GM19452 (cell line): ENCODE results near the gene CCR5AS.
"Not testable (repeated sequence)": the region's sequence is repeated elsewhere in the genome, so short reads cannot be mapped to it uniquely, and the experiment has no call there.

Experiments used
- ATAC-seq: cut with Tn5 transposase; IDR thresholded peaks from one replicate; pipeline ENCODE4 v1.9.1; 2021; ENCODE audit not compliant: unreplicated experiment

Gene CCR5AS

DNA sequence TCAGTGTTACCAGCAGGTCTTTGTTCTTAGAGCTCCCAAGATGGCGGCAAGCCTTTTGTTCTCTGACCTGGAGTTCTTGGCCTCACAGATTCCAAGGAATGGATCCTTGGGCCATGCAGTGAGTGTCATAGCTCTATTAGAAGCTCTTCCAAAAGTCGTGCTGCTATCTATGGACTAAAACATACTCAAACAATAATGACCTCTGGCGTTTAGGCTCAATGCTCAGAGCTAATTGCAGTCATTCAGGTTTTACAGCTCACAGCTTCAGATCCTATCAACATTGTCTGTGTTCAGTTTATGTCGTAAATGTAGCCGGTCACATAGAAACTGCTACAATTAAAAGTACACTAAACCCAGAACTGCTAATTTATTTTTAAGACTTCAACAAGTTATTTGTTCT, 22.4 kb upstream of the CCR5AS start:
- no peak for ATAC-seq

- no peak for ATAC-seq
Observed at GRCh38 chr3:46427916-46428833, 21.3 kb upstream of the CCR5AS start.

DNA sequence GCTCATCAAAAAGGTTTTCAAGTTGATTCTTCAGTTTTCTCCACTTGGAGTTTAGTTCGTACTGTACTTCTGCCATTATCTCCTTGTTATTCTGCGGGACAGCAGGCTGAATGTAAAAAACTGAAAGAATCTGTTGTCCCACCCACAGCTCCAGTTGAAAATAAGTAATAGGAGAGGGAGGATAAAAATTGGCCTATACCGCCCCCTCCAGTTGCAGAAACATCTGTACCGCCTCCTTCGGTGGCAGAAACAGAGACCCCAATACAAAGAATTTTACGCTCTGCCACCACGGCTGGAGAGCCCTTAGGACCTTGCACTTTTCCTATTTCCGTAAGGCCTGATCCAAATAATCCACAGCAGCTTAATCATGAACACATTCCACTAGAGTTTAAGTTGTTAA, 20.5 kb upstream of the CCR5AS start:
- not testable (repeated sequence) for ATAC-seq

DNA sequence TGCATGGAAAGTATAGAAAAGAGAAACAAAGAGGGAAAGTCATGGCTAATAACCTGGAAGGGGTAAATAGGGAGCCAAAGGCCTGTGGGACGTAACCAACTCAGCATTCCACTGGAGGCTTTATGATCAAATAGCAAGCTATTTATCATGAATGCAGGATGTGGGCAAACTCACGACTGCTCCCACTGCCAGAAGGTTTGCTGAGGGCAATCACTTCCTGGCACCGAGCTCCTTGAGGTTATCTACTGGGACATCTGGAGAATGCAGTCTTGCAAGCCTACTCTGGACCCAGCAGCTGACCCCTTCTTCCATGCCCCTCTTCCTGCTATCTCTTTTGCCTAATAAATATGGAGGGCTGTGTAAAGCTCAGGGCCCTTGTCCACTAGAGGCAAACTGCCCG, 19.6 kb upstream of the CCR5AS start:
- ATAC-seq, result not testable (repeated sequence)

DNA sequence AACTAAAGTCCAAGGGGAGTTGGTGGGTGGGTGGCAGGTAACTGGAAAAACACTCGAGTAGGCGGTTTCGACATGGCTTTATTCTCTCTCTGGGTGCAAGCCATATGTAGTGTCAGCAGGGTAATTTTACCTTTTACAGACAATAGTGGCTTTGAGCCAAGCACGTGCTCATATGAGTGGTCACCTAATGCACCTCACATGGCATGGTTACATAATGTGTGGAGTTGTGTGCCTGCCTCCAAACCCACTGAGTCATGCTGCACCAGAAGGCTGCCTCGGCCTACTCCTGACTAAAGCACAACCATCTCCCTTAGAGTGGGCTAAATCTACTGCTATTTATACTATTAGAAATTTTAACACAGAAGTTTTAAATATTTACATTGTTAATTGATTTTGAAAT, 16.7 kb upstream of the CCR5AS start:
- no peak for ATAC-seq

DNA sequence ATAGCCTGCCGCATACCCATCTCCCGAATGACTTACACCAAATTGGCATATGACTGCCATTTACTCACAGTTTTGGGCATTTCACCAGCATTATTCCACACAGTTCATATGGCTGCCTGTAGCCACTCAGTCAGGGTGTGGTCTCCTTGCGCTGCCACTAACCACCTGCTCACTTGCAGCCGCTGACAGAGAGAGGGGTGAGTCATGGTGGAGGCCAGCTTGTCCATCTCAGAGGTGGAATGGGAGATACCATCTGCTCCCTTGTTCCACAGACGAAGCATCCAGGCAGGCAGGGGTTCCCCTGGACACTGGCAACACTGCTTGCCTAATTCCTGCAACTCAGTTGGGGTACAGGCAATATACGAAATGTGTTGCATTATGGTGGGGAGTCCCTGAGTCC, 15.8 kb upstream of the CCR5AS start:
- ATAC-seq, result no peak

- ATAC-seq, result no peak
Observed at GRCh38 chr3:46420931-46421330, 14.1 kb upstream of the CCR5AS start.

DNA sequence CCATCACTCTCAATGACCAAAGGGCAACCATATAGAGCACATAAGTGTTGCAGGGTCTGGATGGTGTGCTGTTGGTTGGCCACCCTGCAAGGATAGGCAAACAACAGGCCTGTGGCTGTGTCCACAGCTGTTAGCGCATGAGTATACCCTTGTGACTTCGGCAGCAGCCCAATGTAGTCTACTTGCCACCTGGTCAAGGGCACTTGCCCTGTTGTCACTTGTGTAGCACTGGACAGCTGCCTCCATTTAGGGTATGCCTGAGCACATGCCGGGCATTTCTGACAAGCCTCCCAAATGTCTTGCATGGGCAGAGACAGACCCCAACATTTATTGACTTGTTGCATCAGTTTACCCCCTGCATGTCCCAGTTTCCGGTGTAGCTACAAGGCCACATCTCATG, 12.9 kb upstream of the CCR5AS start:
- ATAC-seq, result no peak

GRCh38 chr3:46417841-46418611, 11.2 kb upstream of the CCR5AS start:
- no peak for ATAC-seq

- ATAC-seq, result no peak
Observed at GRCh38 chr3:46416811-46417510, 10.1 kb upstream of the CCR5AS start.

DNA sequence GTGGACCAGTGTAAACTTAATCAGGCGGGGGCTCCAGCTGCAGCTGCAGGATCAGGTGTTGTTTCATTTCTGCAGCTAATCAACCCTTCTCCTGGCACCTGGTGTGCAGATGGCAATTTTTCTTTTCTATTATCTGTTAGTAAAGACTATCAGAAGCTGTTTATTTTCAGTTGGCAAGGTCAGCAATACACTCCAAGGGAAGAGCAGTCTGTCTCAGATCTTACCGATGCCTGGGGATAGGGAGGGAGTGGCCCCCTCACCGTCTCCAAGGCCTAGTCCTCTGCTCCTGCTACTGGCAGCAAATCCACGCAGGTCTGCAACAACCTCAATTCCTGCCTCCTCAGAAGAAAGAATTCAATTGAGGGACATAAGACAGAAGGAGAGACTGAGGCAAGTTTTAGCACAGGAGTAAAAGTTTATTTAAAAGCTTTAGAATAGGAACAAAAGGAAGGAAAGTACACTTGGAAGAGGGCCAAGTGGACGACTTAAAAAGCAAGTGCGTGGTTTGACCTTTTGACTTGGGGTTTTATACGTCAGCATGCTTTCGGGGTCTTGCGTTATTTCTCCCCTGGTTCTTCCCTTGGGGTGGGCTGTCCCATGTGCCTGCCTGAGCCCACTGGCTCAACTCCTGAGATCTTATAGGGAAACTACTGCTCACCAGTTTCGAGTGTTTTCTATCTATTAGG, 9.4 kb upstream of the CCR5AS start:
- ATAC-seq, result no peak

GRCh38 chr3:46414739-46415138, 7.9 kb upstream of the CCR5AS start:
- ATAC-seq, result no peak

GRCh38 chr3:46413951-46414350, 7.1 kb upstream of the CCR5AS start:
- ATAC-seq, result no peak

DNA sequence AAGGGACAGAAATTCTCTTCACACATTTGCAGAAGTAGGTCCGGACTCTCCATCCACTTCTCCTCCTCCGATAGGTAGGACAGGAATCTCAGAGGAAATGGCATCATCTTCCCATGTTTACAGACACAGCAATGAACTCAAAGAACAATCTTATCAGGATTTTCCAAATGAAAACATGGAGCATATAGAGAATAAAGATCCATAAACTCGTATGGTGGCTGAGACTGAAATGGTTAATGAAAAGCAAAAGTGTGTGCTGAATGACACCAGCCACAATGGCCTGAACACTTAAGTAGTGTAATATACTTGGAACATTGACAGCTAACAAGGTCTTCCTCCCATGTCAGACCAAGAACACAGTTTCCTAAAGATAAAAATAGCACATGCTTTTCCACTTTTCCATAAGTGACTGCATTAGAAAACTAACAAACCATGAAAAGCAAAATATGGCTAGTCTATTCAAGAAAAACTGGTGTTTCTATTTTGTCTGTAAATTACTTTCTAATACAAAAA, 6.0 kb upstream of the CCR5AS start:
- no peak for ATAC-seq

DNA sequence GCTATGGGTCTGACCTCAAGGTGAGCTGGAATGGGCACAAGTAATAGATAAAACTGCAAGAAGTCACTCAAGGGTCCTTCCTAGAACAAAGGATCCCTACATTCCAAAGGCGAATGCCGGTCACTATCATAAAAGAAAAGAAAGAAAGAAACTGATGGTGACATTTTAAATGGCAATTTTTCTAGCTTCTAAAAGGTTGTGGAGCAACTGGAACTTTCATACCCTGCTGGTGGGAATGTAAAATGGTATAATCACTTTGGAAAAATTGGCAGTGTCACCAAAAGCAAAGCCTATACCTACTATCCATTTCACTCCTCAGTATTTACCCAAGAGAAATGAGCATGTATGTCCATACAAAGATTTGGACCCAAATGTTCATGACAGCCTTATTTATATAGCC, 4.4 kb upstream of the CCR5AS start:
- ATAC-seq, result no peak

DNA sequence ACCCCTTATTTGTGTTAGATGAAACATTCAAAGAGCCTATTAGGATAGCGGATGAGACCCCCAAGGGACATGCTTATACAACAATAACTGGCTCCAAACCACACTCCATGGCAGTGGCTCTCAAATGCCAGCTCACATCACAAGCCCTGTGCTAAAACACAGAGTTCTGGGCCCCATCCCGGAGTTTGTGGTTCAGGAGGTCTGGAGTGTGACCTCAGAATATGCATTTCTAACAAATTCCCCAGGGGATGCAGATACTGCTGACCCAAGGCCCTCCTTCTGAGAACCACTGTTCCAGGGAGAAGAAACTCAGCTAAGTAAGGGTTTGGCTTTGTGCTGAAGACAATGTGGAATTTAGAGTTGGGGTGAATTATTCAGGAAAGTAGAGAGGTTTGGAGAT, 3.8 kb upstream of the CCR5AS start:
- no peak for ATAC-seq

DNA sequence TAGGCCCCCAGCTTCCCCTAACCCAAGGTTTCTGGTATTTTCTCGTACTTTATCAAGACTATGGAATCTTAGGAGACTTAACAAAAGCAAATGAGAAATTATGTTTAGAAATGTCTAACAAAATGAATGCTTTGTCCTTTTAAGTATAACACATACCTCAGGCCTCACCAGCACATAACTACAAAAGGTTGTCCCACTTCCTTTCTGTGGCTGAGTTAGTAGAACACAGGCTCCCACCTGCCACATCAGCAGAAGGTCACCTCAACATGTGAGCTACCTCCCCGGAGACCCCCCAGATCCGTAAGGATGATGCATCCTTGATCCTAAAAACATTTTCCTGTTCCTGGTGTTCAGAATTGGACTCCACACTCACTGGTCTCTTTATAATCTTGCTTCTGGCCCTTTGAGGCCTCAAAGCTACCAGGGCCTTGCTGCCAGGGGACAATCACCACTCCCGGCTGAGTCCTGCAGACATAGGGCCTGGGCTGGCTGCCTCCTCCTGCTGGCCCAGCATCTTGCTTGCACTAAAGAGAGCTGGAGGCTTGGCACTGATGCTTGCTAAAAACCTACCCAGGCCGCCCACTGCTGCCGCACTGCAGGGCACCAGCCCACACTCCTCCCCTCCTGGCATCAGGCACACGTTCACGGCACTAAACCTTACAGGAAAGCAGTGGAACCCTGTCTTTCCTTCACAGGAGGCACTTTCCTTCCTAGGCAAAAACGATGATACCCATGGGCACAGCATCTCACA, 3.0 kb upstream of the CCR5AS start:
- no peak for ATAC-seq

DNA sequence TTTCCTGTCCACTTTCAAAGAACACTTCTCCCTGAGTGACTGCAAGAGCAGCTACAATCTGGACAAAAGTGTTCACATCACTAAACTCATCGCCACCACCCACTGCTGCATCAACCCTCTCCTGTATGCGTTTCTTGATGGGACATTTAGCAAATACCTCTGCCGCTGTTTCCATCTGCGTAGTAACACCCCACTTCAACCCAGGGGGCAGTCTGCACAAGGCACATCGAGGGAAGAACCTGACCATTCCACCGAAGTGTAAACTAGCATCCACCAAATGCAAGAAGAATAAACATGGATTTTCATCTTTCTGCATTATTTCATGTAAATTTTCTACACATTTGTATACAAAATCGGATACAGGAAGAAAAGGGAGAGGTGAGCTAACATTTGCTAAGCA, 2.0 kb upstream of the CCR5AS start:
- no peak for ATAC-seq

GRCh38 chr3:46407970-46408369, 1.1 kb upstream of the CCR5AS start:
- ATAC-seq, result no peak

- no peak for ATAC-seq
Observed at GRCh38 chr3:46406443-46406787, 451 bp downstream of the CCR5AS start.
